GM21576 (cell line): ENCODE measurements around the gene CETN3.
"Not testable (repeated sequence)": the region's sequence is repeated elsewhere in the genome, so short reads cannot be mapped to it uniquely, and the experiment has no call there.

ENCODE experiments used
- ATAC-seq: cut with Tn5 transposase; IDR thresholded peaks from one replicate; pipeline ENCODE4 v1.9.1; 2021; ENCODE audit warnings: mild to moderate bottlenecking, moderate library complexity; ENCODE audit not compliant: unreplicated experiment

Gene CETN3

GRCh38 chr5:90384389-90384788 lies 25.2 kb downstream of the CETN3 start:
- no peak for ATAC-seq

- no peak for ATAC-seq
Measured at GRCh38 chr5:90383903-90384302, 25.7 kb downstream of the CETN3 start.

- no peak for ATAC-seq
Measured at GRCh38 chr5:90381213-90381929, 28.2 kb downstream of the CETN3 start.

GRCh38 chr5:90379652-90380051 lies 29.9 kb downstream of the CETN3 start:
- no peak for ATAC-seq

- ATAC-seq: no peak
Measured at GRCh38 chr5:90378752-90379151, 30.8 kb downstream of the CETN3 start.

- not testable (repeated sequence) for ATAC-seq
Measured at GRCh38 chr5:90371269-90371668, 38.3 kb downstream of the CETN3 start.

GRCh38 chr5:90368454-90369246 lies 40.9 kb downstream of the CETN3 start:
- ATAC-seq: peak; percentile 71

- ATAC-seq: no peak
Measured at GRCh38 chr5:90367879-90368278, 41.7 kb downstream of the CETN3 start.

GRCh38 chr5:90366948-90367347 lies 42.6 kb downstream of the CETN3 start:
- no peak for ATAC-seq

GRCh38 chr5:90365328-90365727 lies 44.2 kb downstream of the CETN3 start:
- ATAC-seq: no peak

GRCh38 chr5:90359073-90359920 lies 50.3 kb downstream of the CETN3 start:
- ATAC-seq: no peak

GRCh38 chr5:90356622-90357021 lies 52.9 kb downstream of the CETN3 start:
- no peak for ATAC-seq

GRCh38 chr5:90356176-90356575 lies 53.4 kb downstream of the CETN3 start:
- no peak for ATAC-seq

GRCh38 chr5:90355635-90356034 lies 53.9 kb downstream of the CETN3 start:
- ATAC-seq: no peak

- no peak for ATAC-seq
Measured at GRCh38 chr5:90353254-90353653, 56.3 kb downstream of the CETN3 start.

GRCh38 chr5:90351101-90351500 lies 58.5 kb downstream of the CETN3 start:
- no peak for ATAC-seq

- ATAC-seq: peak; percentile 55
Measured at GRCh38 chr5:90347462-90347861, 62.1 kb downstream of the CETN3 start.

- no peak for ATAC-seq
Measured at GRCh38 chr5:90345684-90346083, 63.9 kb downstream of the CETN3 start.

GRCh38 chr5:90344689-90345088 lies 64.9 kb downstream of the CETN3 start:
- ATAC-seq: no peak

GRCh38 chr5:90343731-90344130 lies 65.8 kb downstream of the CETN3 start:
- not testable (repeated sequence) for ATAC-seq

GRCh38 chr5:90342576-90342975 lies 67.0 kb downstream of the CETN3 start:
- no peak for ATAC-seq
